Ishikawa (cell line): ENCODE measurements around the gene HDAC9.

Experiments used
- CREB1 ChIP-seq: IDR thresholded peaks from 2 replicates; pipeline ENCODE4 v1.6.1; 2012; ENCODE audit warnings: low read depth
- EP300 ChIP-seq: IDR thresholded peaks from 2 replicates; pipeline ENCODE4 v1.6.1; 2012; ENCODE audit warnings: borderline replicate concordance
- NFIC ChIP-seq: IDR thresholded peaks from 2 replicates; pipeline ENCODE4 v1.6.1; 2012
- TAF1 ChIP-seq: IDR thresholded peaks from 2 replicates; pipeline ENCODE4 v1.6.1; 2012; ENCODE audit warnings: low read depth, mild to moderate bottlenecking
- YY1 ChIP-seq: IDR thresholded peaks from 2 replicates; pipeline ENCODE4 v1.6.1; 2012; ENCODE audit warnings: low read depth
- TF ChIP-seq, protein P1 (sequence below): IDR thresholded peaks from 2 replicates; pipeline ENCODE4 v1.6.1; 2012
- TF ChIP-seq, protein P2 (sequence below): IDR thresholded peaks from 2 replicates; pipeline ENCODE4 v1.6.1; 2012

DNA sequence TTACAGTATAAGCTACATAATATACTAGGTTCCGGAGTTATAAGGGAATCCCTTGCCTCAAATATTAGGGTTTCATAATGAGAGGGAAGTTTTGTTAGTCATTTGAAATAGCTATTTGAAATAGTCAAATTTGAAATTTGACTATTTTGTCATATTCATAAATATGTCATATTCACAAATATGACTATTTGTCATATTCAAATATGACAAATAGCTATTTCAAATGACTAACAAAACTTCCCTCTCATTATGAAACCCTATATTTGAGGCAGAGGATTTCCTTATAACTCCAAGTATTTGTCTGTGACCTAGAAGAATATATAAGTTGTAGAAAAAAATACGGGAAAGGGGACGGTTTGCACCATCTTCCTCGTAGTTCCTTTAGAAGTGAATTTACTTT is 76.6 kb downstream of the HDAC9 start:
- TF ChIP-seq, protein P1, sequence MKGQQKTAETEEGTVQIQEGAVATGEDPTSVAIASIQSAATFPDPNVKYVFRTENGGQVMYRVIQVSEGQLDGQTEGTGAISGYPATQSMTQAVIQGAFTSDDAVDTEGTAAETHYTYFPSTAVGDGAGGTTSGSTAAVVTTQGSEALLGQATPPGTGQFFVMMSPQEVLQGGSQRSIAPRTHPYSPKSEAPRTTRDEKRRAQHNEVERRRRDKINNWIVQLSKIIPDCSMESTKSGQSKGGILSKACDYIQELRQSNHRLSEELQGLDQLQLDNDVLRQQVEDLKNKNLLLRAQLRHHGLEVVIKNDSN, result no peak
- no peak for TF ChIP-seq YY1
- no peak for TF ChIP-seq EP300
- TF ChIP-seq TAF1, result no peak
- TF ChIP-seq NFIC, result no peak
- TF ChIP-seq, protein P2, sequence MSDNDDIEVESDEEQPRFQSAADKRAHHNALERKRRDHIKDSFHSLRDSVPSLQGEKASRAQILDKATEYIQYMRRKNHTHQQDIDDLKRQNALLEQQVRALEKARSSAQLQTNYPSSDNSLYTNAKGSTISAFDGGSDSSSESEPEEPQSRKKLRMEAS, result no peak
- no peak for TF ChIP-seq CREB1
